ENCODE results near the gene LTBP1. TPM values are rescaled to one million over a fixed set of nuclear protein-coding genes. Genes with fewer than 3 reads are reported as not detected.

The LTBP1 gene
- total and polyA plus RNA-seq, 2 of the 13 experiments (the other 11 are each of a cell fraction or from before 2014, with no cell fraction given), result 0.12 to 0.22 TPM

GRCh38 chr2:33129263-33130053 is 182.7 kb downstream of the LTBP1 start:
- no peak overlapping the region for H3K4me2 ChIP-seq (ENCODE audit: low read depth, low read length)
- in situ Hi-C loops (cut with HindIII; ENCODE audit: extremely low pct_ligation_motif_present, low pct_unique_long_range_greater_than_20kb) (no loop called here), intact Hi-C loops (cut with micrococcal nuclease; ENCODE audit: unreplicated experiment) (loop anchor here (10.0 kb wide), 1 partner anchor 245 kb away; no protein-coding TSS in a partner anchor)
- 27% methylated on average over 7 of the region's 7 CpGs for WGBS (ENCODE audit: low lambda C conversion rate)
- no peak overlapping the region for H3K27ac ChIP-seq (ENCODE audit: extremely low read length, insufficient read depth, low read length)
- no peak for ATAC-seq
- no peaks in the 10 kb centered on the region for H3K36me3 ChIP-seq (replicated peaks in 1 of 2; ENCODE audit: control insufficient read depth in 1 of 2, insufficient read depth in 2 of 2, low read length in 2 of 2)
- no peaks in the 10 kb centered on the region for H3K79me2 ChIP-seq (ENCODE audit: insufficient read depth, low read length)
- H4K20me1 ChIP-seq (ENCODE audit: insufficient read depth, low read length), result no peaks in the 10 kb centered on the region
- no peak overlapping the region for H3K4me3 ChIP-seq (replicated peaks in 1 of 3; ENCODE audit: insufficient read depth in 1 of 3, low read depth in 2 of 3, low read length in 3 of 3)
- H3K4me1 ChIP-seq (ENCODE audit: insufficient read depth, low read length), result peaks cover 11% of the 10 kb centered on the region
- H3K27me3 ChIP-seq (ENCODE audit: control insufficient read depth in 1 of 2, insufficient read depth in 2 of 2, low read length in 2 of 2), result peaks cover 0 to 14% of the 10 kb centered on the region in 2 experiments; a peak in 3 of 5 replicates
- H3K9me3 ChIP-seq (ENCODE audit: low read length), result no peaks in the 10 kb centered on the region
- CTCF ChIA-PET (ENCODE audit: low intra/inter-chr PET ratio, low total read pairs), result no interaction called here
- no peak for FAIRE-seq
- no peak for DNase-seq (ENCODE audit: low spot score)
- no peak overlapping the region for H2AFZ ChIP-seq (ENCODE audit: low read length)
- POLR2A ChIA-PET, result no interaction called here
- no TSS peak for BruUV-seq (replicated peaks)
- H3K9ac ChIP-seq (ENCODE audit: insufficient read depth, low read depth, low read length), result no peak overlapping the region
- TF ChIP-seq ZBTB1 (CRISPR knock-in tag; IDR thresholded peaks at IDR 0.05; ENCODE audit: borderline replicate concordance), result no peak
- no peak for TF ChIP-seq MEIS2 (CRISPR knock-in tag; IDR thresholded peaks at IDR 0.05)
- TF ChIP-seq DMTF1 (CRISPR knock-in tag; IDR thresholded peaks at IDR 0.05), result no peak
- no peak for TF ChIP-seq ARNT (IDR thresholded peaks at IDR 0.05)
- TF ChIP-seq PREB (CRISPR knock-in tag; IDR thresholded peaks at IDR 0.05), result no peak
- TF ChIP-seq SNAPC4 (CRISPR knock-in tag; IDR thresholded peaks at IDR 0.05), result no peak
- no peak for TF ChIP-seq ZNF335 (CRISPR knock-in tag; IDR thresholded peaks at IDR 0.05)
- TF ChIP-seq ZBTB34 (CRISPR knock-in tag; IDR thresholded peaks at IDR 0.05), result no peak
- TF ChIP-seq ZNF569 (CRISPR knock-in tag; IDR thresholded peaks at IDR 0.05; ENCODE audit: borderline replicate concordance), result no peak
- no peak for TF ChIP-seq SALL2 (CRISPR knock-in tag; IDR thresholded peaks at IDR 0.05)
- no peak for TF ChIP-seq HNRNPH1 (optimal IDR thresholded peaks at IDR 0.05; ENCODE audit: low read depth, low read length)
- TF ChIP-seq ZNF33A (CRISPR knock-in tag; IDR thresholded peaks at IDR 0.05; ENCODE audit: borderline replicate concordance), result no peak
- TF ChIP-seq RBFOX2 (IDR thresholded peaks at IDR 0.05; ENCODE audit: low read depth, low read length), result no peak

Data from HepG2 (cell line).